Left ventricle myocardium inferior (tissue), 1 donor: ENCODE data around the gene CREG2. TPM values are rescaled to one million over a fixed set of nuclear protein-coding genes. Genes with fewer than 3 reads are reported as not detected.

Experiments used
- DNase-seq: peaks from one replicate; pipeline ENCODE4 v3.0.0-alpha.2; 2020
- H3K27ac ChIP-seq: fragments of 200-600 bp; replicated peaks from 2 replicates; pipeline ENCODE4 v1.8.0; 2021
- H3K27me3 ChIP-seq: fragments of 200-600 bp; 2 replicates; pipeline ENCODE4 v1.8.0; 2021; ENCODE audit warnings: low read depth
- H3K36me3 ChIP-seq: fragments of 200-600 bp; 2 replicates; pipeline ENCODE4 v1.8.0; 2021
- H3K4me1 ChIP-seq: fragments of 200-600 bp; 2 replicates; pipeline ENCODE4 v1.8.0; 2021
- H3K4me3 ChIP-seq: fragments of 200-600 bp; 2 replicates; pipeline ENCODE4 v1.8.0; 2021; ENCODE audit warnings: mild to moderate bottlenecking, moderate library complexity
- H3K9me3 ChIP-seq: fragments of 200-600 bp; replicated peaks from 2 replicates; pipeline ENCODE4 v1.8.0; 2021
- CTCF ChIP-seq: fragments of 200-600 bp; IDR thresholded peaks from 2 replicates; pipeline ENCODE4 v1.8.0; 2021; ENCODE audit warnings: antibody characterized with exemption, mild to moderate bottlenecking, borderline replicate concordance
- intact Hi-C: fragments of 100-400 bp; cut with micrococcal nuclease; formaldehyde crosslinking; loops from one replicate; pipeline ENCODE4 v1.11.0; 2022
- total RNA-seq: library from RNA; stranded (reverse); fragmentation: NEBNext Ultra II Directional; extraction: Animal tissue kit (Norgen Biotek cat#: 25700); gene quantifications from one replicate; pipeline ENCODE4 v1.2.1, GENCODE V29; 2021
- donor health status: DM: no; HTN: yes; CAD: no; lungs with severe emphysema.

CREG2 gene
- total RNA-seq, 1 donor from 2014 or later = not detected

DNA sequence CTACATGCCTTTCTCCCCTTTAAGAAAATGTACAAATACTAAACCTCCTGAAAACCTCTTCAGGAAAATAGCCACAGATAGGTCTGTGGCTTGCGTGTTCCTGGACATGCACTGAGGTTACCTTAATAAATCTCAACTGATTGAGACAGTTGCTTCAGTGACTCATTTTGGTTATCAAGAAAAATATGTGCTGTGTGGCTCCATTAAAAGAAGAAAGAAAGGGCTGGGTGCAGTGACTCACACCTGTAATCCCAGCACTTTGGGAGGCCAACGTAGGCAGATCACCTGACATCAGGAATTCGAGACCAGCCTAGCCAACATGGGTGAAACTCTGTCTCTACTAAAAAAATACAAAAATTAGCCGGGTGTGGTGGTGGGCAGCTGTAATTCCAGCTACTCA is 27.1 kb downstream of the CREG2 start:
- no peaks in the 10 kb centered on the region for H3K36me3 ChIP-seq

GRCh38 chr2:101359410-101359954 is 27.8 kb downstream of the CREG2 start:
- TF ChIP-seq CTCF = no peak

More for the DNA sequence above, 27.1 kb downstream of the CREG2 start:
- H3K9me3 ChIP-seq = no peaks in the 10 kb centered on the region
- no peak for DNase-seq
- no peak for TF ChIP-seq CTCF
- no peak overlapping the region for H3K27ac ChIP-seq
- no peaks in the 10 kb centered on the region for H3K4me1 ChIP-seq
- H3K4me3 ChIP-seq = no peak overlapping the region
- H3K27me3 ChIP-seq = no peaks in the 10 kb centered on the region
- intact Hi-C loops = no loop called here

GRCh38 chr2:101357376-101357775 is 29.9 kb downstream of the CREG2 start:
- Histone ChIP-seq H3K9me3 (no peaks in the 10 kb centered on the region), H3K27ac (no peak overlapping the region), H3K27me3 (no peaks in the 10 kb centered on the region), H3K4me3 (no peak overlapping the region), H3K4me1 (no peaks in the 10 kb centered on the region), H3K36me3 (no peaks in the 10 kb centered on the region)
- no peak for TF ChIP-seq CTCF
- intact Hi-C loops = no loop called here
- DNase-seq = no peak

More at GRCh38 chr2:101359410-101359954, 27.8 kb downstream of the CREG2 start:
- no peak for DNase-seq
- H3K36me3 ChIP-seq = no peaks in the 10 kb centered on the region
- no peak overlapping the region for H3K4me3 ChIP-seq
- no peaks in the 10 kb centered on the region for H3K4me1 ChIP-seq
- H3K27ac ChIP-seq = no peak overlapping the region
- no peaks in the 10 kb centered on the region for H3K9me3 ChIP-seq
- no peaks in the 10 kb centered on the region for H3K27me3 ChIP-seq
- intact Hi-C loops = no loop called here

- Histone ChIP-seq H3K4me1 (no peaks in the 10 kb centered on the region), H3K36me3 (no peaks in the 10 kb centered on the region), H3K9me3 (no peaks in the 10 kb centered on the region), H3K4me3 (no peak overlapping the region), H3K27ac (no peak overlapping the region), H3K27me3 (no peaks in the 10 kb centered on the region)
- DNase-seq = no peak
- TF ChIP-seq CTCF = no peak
- intact Hi-C loops = no loop called here
These were observed 30.8 kb downstream of the CREG2 start for GRCh38 chr2:101356521-101356920.

DNA sequence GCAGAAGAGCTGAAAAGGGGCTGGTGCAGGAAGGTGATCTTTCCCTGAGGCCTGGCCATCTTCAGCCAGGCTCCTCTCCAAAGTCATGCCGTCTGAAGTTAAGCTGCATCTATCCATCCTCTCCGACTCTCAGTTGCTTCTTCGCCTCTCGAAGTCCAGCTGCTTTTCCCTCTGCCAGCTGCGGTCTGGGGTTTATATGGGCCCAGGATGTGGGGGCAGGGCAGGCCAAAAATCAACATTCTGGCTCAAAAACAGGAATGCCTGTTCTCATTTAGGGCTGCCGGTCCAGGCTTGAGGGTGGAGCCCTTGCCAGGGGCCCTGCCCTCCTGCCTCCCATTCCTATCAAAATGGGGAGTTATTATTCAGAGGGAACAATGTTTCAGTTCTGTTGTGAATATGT is 31.2 kb downstream of the CREG2 start:
- Histone ChIP-seq H3K27me3 (no peaks in the 10 kb centered on the region), H3K36me3 (no peaks in the 10 kb centered on the region), H3K9me3 (no peaks in the 10 kb centered on the region), H3K27ac (no peak overlapping the region), H3K4me3 (no peak overlapping the region), H3K4me1 (no peaks in the 10 kb centered on the region)
- DNase-seq = no peak
- intact Hi-C loops = no loop called here
- no peak for TF ChIP-seq CTCF
